ENCODE measurements around the gene ZFAND3.

Gene ZFAND3

DNA sequence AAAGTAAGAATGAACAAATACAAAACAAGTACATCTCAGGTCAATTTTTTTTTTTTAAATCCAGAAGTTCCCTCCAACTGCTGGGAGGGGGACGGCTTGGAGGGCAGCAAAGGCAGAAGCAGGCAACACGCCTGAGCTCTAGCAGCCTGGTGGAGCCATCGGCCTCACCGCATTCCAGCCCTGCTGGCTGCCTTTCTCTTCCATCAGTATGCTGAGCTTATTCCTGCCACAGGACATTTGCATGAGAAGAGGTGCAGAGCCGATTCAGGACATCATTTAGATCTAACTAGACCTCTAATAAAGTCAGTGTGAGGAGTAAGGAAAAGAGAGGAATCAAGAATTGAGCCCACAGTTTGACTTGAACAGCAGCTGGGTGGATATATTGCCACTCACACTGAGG is 318.8 kb downstream of the ZFAND3 start:
- Histone ChIP-seq H3K9me3 (ENCODE audit: low read length) (no peaks in the 10 kb centered on the region), H3K9me2 (ENCODE audit: low read depth, low read length) (no peaks in the 10 kb centered on the region), H2AFZ (ENCODE audit: low read length) (no peak overlapping the region), H3K9ac (ENCODE audit: low read length) (no peak overlapping the region), H3K27ac (ENCODE audit: low read depth, low read length, poor library complexity, severe bottlenecking) (no peak overlapping the region), H3K27me3 (ENCODE audit: insufficient read depth, low read length) (no peaks in the 10 kb centered on the region), H3K4me1 (ENCODE audit: insufficient read depth, low read length, severe bottlenecking) (no peaks in the 10 kb centered on the region), H3F3A (ENCODE audit: insufficient read depth, low read length) (no peaks in the 10 kb centered on the region), H4K20me1 (ENCODE audit: insufficient read depth, low read length) (no peaks in the 10 kb centered on the region), H3K4me2 (ENCODE audit: low read length) (no peak overlapping the region), H3K36me3 (ENCODE audit: insufficient read depth, low read length) (no peaks in the 10 kb centered on the region), H3K4me3 (ENCODE audit: low read depth, low read length, poor library complexity, severe bottlenecking) (no peak overlapping the region), H3K79me2 (ENCODE audit: insufficient read depth, low read length) (no peaks in the 10 kb centered on the region)
- TF ChIP-seq, protein P1, sequence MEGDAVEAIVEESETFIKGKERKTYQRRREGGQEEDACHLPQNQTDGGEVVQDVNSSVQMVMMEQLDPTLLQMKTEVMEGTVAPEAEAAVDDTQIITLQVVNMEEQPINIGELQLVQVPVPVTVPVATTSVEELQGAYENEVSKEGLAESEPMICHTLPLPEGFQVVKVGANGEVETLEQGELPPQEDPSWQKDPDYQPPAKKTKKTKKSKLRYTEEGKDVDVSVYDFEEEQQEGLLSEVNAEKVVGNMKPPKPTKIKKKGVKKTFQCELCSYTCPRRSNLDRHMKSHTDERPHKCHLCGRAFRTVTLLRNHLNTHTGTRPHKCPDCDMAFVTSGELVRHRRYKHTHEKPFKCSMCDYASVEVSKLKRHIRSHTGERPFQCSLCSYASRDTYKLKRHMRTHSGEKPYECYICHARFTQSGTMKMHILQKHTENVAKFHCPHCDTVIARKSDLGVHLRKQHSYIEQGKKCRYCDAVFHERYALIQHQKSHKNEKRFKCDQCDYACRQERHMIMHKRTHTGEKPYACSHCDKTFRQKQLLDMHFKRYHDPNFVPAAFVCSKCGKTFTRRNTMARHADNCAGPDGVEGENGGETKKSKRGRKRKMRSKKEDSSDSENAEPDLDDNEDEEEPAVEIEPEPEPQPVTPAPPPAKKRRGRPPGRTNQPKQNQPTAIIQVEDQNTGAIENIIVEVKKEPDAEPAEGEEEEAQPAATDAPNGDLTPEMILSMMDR (IDR thresholded peaks at IDR 0.05; ENCODE audit: low read length) = no peak
- TF ChIP-seq EZH2 (IDR thresholded peaks at IDR 0.05; ENCODE audit: borderline replicate concordance, low read length) = no peak

DNA sequence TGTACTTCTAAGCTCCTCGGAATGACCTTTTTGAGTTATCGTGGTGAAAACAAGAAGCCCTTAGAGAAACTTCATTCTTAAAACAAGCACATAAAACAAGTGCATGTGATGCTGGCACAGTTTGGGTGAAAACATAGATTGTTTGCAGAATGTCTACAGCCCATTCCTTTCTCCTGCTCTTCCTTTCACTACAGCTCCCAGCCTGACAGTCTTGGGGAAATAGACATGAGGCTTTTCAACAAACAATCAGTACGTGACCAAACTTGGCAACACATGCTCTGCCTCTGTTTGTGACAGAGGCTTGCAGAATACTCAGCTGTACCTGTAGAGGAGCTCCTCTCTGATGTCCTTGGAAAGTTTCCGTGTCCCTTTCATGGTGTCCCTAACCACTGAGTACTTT is 321.6 kb downstream of the ZFAND3 start:
- H3K9ac ChIP-seq (ENCODE audit: low read length) = no peak overlapping the region
- H3K27me3 ChIP-seq (ENCODE audit: insufficient read depth, low read length) = no peaks in the 10 kb centered on the region
- no peaks in the 10 kb centered on the region for H3K36me3 ChIP-seq (ENCODE audit: insufficient read depth, low read length)
- no peaks in the 10 kb centered on the region for H3K79me2 ChIP-seq (ENCODE audit: insufficient read depth, low read length)
- H3K4me2 ChIP-seq (ENCODE audit: low read length) = no peak overlapping the region
- H3K4me1 ChIP-seq (ENCODE audit: insufficient read depth, low read length, severe bottlenecking) = no peaks in the 10 kb centered on the region
- no peaks in the 10 kb centered on the region for H3F3A ChIP-seq (ENCODE audit: insufficient read depth, low read length)
- H3K27ac ChIP-seq (ENCODE audit: low read depth, low read length, poor library complexity, severe bottlenecking) = no peak overlapping the region
- no peak overlapping the region for H2AFZ ChIP-seq (ENCODE audit: low read length)
- no peaks in the 10 kb centered on the region for H3K9me3 ChIP-seq (ENCODE audit: low read length)
- H3K4me3 ChIP-seq (ENCODE audit: low read depth, low read length, poor library complexity, severe bottlenecking) = no peak overlapping the region
- H3K9me2 ChIP-seq (ENCODE audit: low read depth, low read length) = no peaks in the 10 kb centered on the region
- no peaks in the 10 kb centered on the region for H4K20me1 ChIP-seq (ENCODE audit: insufficient read depth, low read length)
- no peak for TF ChIP-seq EZH2 (IDR thresholded peaks at IDR 0.05; ENCODE audit: borderline replicate concordance, low read length)
- TF ChIP-seq, protein P1 (IDR thresholded peaks at IDR 0.05; ENCODE audit: low read length) = no peak

DNA sequence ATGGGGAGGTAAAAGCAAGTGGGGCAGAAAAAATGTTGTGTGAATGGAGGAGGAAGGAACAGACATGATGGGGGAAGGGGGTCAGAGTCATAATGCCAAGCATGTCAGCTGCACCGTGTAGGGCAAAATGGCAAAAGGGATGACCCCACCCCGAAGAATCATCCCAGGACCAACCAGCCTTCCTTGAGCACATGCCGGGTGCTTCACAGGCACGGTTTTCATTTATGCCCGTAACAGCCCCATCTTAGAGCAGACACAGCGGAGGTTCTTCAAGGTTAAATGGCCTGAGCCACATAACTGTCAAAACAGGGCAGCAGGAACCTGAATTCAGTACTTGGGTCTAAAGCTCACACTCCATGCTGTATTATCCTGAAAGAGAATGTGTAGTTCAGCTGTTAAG is 322.2 kb downstream of the ZFAND3 start:
- Histone ChIP-seq H3F3A (ENCODE audit: insufficient read depth, low read length) (no peaks in the 10 kb centered on the region), H3K4me2 (ENCODE audit: low read length) (no peak overlapping the region), H3K36me3 (ENCODE audit: insufficient read depth, low read length) (no peaks in the 10 kb centered on the region), H3K79me2 (ENCODE audit: insufficient read depth, low read length) (no peaks in the 10 kb centered on the region), H3K9me3 (ENCODE audit: low read length) (no peaks in the 10 kb centered on the region), H2AFZ (ENCODE audit: low read length) (no peak overlapping the region), H3K4me3 (ENCODE audit: low read depth, low read length, poor library complexity, severe bottlenecking) (no peak overlapping the region), H3K27ac (ENCODE audit: low read depth, low read length, poor library complexity, severe bottlenecking) (no peak overlapping the region), H4K20me1 (ENCODE audit: insufficient read depth, low read length) (no peaks in the 10 kb centered on the region), H3K9me2 (ENCODE audit: low read depth, low read length) (no peaks in the 10 kb centered on the region), H3K9ac (ENCODE audit: low read length) (no peak overlapping the region), H3K27me3 (ENCODE audit: insufficient read depth, low read length) (no peaks in the 10 kb centered on the region), H3K4me1 (ENCODE audit: insufficient read depth, low read length, severe bottlenecking) (no peaks in the 10 kb centered on the region)
- TF ChIP-seq EZH2 (IDR thresholded peaks at IDR 0.05; ENCODE audit: borderline replicate concordance, low read length) = no peak
- TF ChIP-seq, protein P1 (IDR thresholded peaks at IDR 0.05; ENCODE audit: low read length) = no peak

All from OCI-LY1 (cell line).